GM11168 (cell line): ENCODE data around the gene SLC26A1.
"Not testable (repeated sequence)": the region's sequence is repeated elsewhere in the genome, so short reads cannot be mapped to it uniquely, and the experiment has no call there.

ENCODE experiments used
- in situ Hi-C: fragments of 300-500 bp; cut with MboI; formaldehyde crosslinking; loops from one replicate; pipeline ENCODE4 v1.12.0; 2022; ENCODE audit warnings: low sequenced_read_pairs; ENCODE audit not compliant: unreplicated experiment

Gene SLC26A1

DNA sequence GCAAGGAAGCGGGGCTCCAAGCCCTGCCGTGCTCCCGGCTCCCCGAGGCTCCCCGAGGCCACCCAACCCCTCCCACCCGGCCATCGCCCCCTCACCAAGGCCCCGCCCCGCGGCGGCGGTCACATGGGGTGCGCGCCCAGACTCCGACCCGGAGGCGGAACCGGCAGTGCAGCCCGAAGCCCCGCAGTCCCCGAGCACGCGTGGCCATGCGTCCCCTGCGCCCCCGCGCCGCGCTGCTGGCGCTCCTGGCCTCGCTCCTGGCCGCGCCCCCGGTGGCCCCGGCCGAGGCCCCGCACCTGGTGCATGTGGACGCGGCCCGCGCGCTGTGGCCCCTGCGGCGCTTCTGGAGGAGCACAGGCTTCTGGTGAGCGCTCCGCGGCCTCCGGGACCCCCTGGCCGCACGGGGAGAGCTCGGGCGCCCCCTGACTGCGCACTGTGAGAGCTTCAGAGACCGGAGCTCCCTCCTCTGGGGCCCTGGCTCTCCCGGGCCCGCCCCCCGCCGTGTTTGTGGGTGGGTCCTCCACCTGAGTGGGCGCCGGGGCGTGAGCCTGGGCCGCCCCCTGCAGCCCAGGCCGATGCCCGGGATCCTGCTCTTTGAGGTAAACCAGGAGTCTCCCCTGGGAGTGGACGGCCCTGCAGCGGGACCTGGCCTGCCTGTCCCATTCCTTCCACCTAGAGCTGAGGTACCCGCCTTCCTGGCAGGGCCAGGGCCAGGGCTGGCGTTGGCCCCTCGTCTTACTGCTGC is 6.2 kb downstream of the SLC26A1 start, which contains the start of gene IDUA:
Gene IDUA (plus strand): TSS at position 166 of the 745 bp plus-strand sequence. CDS start 41 bp downstream, at position 207.
- in situ Hi-C loops, result no loop called here

DNA sequence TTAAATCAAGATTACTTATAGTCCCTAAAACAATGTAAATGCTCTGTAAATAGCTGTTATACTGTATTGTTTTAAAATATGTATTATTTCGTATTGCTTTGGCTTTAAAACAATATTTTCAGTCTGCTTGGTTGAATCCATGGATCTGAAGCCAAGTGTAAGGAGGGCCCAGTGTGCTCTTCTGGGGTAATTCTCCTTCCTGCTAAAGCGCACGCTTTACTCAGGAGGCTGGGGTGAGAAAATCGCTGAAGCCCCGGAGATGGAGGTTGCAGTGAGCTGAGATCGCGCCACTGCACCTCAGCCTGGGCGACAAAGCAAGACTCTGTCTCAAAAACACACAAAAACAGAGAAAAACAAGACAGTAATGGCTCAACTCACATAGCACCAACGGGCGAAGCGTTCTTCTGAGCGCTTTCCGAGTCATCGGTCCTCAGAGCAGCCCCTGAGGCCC is 6.8 kb downstream of the SLC26A1 start:
- in situ Hi-C loops, result no loop called here

DNA sequence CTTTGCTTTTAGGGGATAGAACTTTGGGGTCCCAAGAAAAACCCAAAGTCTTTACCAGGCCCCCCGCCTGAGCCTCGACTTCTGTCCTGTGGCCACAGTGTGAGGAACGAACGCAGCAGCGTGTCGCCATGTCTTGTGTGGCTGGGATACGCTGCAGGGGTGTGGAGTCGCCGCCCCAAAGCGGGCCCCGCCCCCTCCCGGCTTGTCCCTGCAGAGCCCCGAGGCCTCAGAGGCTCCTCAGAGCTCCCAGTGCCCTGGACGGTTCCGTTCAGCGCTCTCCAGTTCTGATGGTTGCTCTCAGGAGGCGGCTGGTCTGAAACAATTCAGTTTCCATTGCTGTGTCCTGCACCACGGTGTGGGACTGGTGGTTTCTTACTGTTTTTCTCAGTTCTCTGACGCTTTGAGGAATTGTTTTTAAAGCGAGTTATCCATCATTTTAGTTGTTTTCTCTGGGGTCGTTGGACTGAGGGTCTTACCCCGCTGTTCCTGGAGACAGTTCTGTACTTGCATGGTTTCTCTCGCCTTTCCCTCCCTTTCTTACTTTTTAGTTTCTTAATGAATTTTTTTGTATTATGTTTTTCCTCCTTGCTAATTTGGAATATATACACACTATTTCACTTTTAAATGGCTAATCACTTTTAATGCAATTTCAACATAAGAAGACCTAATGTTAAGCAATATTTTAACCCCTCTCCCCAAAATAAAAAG is 7.9 kb downstream of the SLC26A1 start:
- in situ Hi-C loops, result no loop called here

DNA sequence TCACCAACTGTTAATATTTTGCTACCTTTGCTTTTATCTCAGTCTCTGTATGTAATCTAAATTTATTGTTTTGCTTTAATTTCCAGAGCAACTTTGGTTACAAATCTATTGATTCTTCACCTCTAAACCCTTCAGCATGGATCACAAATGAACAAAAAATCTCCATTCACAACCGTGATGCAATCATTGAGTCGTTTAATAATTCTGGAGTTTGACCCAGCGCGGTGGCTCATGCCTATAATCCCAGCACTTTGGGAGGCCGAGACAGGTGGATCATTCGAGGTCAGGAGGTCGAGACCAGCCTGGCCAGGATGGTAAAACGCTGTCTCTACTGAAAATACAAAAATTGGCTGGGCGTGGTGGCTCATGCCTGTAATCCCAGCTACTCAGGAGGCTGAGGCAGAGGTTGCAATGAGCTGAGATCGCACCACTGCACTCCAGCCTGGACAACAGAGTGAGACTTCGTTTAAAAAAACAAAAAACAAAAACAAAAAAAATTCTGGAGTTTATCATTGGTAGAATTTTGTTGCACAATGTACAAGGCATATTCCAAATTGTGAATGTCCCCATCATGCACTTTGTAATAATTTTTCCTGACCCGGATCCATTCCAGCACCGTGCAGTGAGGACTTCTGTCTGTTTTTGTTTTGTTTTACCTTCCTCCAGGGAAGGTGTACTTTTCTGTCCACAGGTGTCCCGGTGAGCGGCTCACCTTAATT is 8.7 kb downstream of the SLC26A1 start:
- in situ Hi-C loops, result no loop called here

DNA sequence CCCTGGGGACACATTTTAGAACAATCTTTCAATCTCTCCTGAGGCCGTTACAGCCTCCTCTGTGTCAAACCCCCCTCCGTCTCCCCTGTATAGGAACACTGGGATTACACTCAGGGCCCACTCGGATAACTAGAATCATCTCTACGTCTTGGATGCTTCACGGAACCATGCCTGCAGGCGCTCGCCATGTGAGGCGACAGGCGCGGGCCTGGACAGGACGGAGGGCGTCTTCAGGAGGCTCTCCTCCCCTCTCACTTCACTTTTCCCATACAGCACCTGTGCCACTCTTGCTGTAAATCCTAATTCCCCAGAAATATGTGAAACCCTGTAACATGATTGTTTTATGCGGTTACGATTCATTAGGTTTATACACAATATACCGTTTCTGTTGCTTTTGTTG is 10.4 kb downstream of the SLC26A1 start:
- in situ Hi-C loops, result no loop called here

DNA sequence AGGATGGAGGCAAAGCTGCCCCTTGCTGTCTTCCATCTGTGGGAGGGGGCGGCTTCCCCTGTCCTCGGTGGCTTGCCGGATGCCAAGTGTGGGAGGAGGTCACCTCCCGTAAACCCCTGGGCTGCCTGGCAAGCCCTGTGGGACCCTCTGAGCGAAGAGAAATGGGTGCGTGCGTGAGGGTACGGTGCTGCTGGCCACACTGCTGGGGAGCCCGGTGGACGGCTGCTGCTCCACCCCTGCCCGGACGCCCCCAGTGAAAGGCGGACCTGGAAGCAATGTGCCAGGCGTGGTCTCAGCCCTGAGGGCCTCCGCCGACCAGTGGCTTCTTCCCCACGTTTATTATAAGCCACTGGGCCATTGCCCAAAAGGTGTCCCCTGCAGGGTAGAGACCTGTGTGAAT is 10.9 kb downstream of the SLC26A1 start:
- in situ Hi-C loops, result no loop called here

DNA sequence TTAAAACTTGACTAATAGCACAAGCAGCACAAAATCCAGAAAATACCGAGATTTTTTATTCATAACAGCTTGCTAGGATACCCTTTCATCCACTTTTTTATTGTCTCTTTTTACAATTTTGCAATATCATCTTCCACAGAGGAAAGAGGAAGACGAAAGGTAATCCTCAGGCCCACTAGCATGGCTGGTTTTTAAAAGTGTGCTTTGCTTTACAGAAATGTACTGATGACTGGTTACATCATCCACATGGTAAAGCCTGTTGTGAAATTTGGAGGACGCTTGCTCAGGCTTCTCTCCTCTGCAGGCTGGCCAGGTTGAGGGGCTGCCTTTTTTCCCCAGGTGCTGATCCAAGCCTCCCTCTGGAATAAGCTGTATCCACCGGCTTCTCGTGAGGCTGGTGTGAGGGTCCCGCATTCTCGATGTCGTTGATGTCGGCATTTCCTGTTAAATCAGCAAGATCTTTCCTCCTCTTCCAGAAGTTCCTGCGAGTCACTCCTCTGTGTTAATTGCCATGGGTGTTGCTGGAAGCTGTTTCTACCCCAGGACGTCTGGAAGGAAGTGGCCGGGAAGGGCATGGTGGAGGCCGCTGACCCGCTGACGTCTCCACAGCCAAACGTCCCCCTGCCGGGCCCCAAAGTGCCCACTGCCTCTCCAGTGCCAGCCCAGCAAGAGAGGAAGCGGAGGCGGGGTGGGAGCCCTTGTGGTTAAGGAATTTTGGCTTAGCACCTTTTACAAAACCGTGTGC is 14.1 kb downstream of the SLC26A1 start:
- in situ Hi-C loops, result no loop called here

DNA sequence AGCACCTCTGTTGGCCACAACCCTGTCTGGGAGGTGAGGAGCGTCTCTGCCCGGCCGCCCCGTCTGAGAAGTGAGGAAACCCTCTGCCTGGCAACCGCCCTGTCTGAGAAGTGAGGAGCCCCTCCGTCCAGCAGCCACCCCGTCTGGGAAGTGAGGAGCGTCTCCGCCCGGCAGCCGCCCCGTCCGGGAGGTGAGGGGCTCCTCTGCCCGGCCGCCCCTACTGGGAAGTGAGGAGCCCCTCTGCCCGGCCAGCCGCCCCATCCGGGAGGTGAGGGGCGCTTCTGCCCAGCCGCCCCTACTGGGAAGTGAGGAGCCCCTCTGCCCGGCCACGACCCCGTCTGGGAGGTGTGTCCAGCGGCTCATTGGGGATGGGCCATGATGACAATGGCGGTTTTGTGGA is 17.2 kb downstream of the SLC26A1 start:
- in situ Hi-C loops, result not testable (repeated sequence)

DNA sequence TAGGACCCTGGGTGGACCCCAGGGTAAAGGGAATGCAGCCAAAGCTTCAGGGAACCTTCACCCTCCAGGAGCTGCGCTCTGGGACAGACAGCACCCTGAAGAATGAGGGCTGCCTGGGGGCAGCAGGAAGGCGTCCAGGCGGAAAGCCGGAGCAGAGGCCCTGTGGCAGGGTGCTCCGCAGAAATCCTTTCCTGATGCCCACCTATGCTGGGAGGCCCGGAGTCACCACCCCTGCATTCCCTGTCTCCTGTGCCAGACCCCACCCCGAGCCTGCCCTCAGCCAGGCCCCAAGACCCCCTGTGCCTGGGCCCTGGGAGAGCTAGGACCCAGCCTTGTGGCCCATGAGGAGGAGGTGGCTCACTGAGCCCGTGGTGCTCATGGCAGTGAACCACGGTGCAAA is 18.5 kb downstream of the SLC26A1 start:
- in situ Hi-C loops, result no loop called here

DNA sequence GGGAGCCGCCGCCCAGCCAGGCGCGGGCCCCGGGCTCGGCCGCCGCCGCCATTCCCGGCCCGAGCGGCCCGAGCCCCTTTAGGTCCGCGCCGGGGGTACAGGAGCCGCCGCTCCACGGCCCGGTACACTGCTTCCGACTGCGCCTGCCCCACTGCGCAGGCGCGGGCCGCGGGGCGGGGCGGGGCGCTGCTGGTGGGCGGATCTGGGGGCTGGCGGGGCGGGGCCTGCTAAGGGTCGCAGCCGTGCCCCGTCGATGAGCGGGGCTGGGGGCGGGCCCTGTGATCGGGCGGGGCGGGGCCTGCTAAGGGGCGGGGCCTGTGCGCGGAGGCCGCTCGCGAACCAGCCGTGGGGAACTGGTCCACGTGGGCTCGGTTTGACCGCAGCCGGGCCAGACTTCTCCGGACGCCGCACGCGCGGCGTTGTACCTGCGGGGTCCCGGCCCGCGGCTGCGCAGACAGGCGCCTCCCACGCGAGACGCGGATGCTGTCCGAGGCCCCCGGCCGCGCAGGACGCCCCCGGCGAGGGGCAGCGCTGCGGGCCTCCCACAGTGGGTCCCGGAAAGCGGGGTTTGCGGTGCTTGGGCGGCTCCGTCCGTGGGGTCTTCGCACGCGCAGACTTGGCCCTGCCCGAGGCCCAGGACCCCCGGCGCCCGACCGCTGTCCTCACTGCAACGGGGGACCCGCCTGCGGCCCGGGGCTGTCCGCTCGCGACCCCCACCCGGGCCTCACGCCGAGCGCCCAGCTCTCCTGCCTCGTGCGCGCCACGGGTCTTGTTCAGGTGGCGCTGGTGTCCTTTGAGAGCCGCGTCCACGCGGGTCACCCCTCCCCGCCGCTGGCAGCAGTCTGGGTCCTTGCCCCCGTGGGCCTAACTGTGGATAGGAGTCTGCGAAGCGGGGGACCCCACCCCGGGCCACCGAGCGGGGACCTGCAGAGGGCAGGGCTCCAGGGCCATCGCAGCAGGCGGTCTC is 19.5 kb downstream of the SLC26A1 start, which contains the start of gene DGKQ:
Gene DGKQ (minus strand): TSS at position 139 of the 967 bp plus-strand sequence. CDS start 87 bp downstream, at position 52.
- in situ Hi-C loops, result no loop called here

DNA sequence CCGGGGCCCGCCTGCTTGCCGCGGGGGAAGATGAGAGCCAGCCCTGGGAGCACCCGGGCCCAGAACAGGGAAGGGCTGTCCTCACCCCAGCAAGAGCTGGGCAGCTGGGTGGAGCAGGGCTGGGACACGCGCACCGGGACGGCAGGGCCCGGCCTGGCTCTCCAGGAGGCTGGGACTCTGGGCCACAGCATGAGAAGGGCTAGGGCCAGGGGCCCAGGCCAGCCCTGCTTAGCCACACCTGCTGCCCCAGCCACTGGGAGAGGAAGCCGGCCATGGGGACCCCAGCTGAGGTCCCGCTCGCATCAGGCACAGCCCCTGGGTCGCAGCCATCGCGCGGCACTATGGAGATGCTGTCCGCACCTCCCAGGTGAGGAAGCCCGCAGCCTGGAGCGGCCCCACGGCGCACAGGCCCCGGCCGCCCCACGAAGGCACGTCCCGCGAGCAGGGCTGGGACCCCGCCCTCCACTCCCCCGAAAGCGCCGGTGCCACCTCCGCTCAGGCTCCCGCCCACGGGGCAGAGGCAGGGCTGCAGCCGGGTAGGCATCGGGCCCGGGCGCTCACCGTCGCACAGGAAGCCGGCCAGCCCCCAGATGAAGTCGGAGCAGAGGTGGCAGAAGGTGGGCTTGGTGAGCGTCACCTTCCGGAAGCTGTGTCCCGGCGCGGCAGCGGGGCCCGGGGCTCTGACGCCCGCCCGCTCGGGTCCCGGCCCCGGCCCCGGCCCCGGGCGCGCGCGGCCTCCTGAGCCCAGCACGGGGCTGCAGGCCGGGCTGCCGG is 20.4 kb downstream of the SLC26A1 start:
- in situ Hi-C loops, result no loop called here

DNA sequence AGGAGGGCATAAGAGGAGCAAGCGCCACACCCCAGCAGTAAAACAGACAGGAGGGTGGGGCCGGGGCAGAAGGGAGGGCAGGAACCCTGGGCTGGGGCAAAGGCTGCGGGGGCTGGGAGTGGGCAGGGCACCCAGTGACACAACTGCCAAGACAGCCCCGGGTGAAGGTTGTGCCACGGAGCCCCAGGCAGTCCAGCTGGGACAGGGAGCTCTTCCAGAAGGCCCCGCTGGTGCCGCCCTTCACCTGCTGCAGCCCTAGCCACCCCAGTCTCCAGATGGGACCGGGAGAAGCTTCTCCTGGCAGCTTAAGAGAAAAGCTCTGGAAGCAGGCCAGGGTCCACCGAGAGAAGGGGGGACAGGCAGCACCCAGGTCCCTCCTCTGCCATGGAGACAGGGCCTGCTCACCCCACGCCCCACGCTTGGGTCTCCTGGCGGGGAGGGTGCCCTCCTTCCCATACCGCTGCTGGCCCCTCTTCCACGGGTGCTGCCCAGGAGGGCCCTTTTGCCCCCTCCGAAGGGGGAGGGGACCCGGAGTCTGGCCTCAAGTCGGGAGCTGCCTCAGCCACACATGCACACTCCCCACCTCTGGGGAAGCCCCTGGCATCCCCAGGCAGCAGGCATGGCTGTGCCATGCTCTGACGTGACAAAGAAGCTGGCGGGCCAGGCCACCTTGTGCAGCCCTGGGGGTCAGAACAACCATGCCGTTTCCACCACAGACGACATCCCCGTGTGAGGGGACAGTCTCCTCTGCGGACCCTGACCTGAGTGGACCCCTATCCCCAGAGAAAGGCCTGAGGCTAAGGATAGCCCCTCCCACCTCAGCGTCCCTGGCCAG is 21.3 kb downstream of the SLC26A1 start:
- in situ Hi-C loops, result no loop called here

DNA sequence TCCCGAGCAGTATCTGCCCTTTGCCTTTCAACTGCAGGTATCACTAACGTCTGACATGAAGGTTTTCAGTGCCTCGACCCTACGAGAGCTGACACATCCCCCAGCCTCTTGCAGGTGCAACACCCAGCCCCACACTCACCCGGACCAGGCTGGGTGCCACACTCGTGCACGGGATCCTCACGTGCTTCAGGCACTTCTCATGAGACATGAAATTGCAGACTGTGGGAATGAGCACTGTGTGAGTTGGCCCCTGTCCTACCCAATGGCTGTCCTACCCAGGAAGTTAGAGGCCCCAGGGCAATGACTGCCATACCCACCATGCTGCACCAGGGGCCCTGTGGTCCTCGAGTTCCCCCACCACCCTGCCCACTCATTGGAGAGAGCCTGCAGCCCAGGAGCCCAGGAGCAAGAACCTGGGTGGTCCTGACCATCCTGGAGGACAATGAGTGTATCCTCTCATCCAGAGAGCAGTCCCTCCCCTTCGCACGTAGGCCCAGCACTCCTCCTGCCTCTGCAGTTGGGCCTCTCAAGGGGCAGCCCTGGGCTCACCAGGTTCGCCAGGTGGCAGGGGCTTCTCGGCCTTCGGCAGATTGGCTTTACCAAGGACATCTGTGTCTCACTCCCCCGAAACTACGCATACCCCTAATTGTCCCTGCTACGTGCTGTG is 22.2 kb downstream of the SLC26A1 start:
- in situ Hi-C loops, result no loop called here

DNA sequence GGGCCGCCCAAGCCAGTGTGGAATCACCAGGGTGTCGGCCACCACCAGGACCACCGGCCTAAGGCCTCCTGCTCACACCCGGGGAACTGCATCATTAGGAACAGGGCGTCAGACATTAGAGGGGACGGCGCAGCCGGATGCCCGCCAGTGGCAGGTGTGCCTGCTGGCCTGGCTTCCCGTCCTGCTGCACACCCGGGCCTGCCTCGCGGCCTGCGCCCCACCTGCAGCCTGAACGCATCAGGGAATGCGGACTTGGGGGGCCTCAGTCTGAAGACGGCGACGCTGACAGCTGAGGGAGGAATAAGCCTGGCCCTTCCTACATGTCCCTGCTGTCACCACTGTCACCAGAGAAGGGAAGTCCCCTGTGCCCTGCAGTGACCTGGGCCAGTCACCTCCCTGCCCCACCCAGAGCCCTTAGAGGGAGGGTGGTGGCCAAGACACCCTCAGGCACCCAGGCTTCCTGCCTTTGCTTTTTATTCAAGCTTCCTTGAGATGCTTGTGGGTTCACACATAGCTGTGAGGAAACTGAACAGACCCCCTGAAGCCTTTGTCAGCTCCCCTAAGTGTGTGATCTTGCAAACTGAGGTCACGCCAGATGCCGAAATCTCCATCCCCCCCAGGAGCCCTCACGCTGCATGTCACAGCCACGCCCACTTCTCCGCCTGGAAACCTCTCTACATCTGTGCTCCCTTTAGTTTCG is 23.0 kb downstream of the SLC26A1 start:
- in situ Hi-C loops, result no loop called here

DNA sequence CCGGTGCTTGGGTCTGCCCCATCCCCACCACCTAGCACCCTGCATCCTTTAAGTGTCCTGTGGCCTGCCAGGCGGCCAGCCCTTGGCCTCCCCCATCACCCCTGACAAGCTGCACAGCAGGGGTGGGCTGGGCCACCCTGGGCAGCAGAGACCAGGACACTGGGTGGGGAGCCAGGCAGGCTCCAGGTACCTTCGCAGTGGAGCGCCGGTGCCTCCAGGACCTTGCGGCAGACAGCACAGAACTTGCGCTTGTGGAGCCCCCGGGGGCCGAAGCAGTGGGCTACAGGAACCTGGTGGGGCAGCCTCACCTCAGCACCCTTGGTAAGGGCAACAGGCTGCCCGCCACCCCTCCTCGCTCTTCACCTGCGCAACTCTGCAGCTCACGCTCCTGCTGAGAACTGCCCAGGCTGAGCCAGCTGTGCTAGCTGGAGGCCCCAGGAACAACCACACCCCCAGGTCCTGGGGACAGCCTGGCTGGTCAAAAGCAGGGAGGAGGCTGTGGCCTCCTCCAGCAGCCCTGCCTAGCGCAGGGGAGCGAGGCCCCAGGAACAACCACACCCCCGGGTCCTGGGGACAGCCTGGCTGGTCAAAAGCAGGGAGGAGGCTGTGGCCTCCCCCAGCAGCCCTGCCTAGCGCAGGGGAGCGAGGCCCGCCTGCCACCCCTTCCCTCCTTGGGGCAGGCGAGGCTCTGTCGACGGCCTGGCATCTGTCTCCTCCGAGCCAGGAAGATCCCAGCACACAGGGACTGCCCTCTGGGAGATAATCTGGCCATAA is 24.4 kb downstream of the SLC26A1 start:
- in situ Hi-C loops, result no loop called here

DNA sequence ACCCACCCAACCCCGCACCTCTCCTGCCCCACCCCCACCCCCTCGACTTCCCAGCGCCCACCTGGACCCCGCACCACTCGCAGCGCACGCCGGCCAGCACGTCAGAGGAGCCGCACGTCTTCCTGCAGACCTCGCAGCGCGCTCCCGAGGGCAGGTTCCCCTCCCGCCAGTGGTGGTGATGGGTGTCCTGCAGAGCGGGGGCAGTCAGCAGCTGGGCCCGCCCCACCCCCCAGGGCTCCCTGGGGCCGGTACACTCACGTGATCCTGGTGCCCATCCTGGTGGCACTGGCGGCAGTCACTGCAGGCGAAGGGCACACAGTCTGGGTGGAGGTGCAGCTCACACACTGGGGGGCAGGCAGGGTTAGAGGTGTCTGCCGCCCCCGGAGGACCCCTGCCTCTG is 25.0 kb downstream of the SLC26A1 start:
- in situ Hi-C loops, result no loop called here
